ENCODE results near the gene ARHGEF17. TPM values are rescaled to one million over a fixed set of nuclear protein-coding genes. Genes with fewer than 3 reads are reported as not detected.

Gene ARHGEF17
- total and polyA plus RNA-seq, 4 donors = 2.6 to 12.6 (median 5.7) TPM

GRCh38 chr11:73411031-73411430 lies 103.0 kb downstream of the ARHGEF17 start:
- Histone ChIP-seq H3K27ac (ENCODE audit: low read depth in 1 of 2, low read length in 2 of 2) (no peak overlapping the region), H3K4me1 (ENCODE audit: control insufficient read depth in 4 of 4, insufficient read depth in 4 of 4, low read length in 3 of 4) (no peaks in the 10 kb centered on the region), H3K4me3 (ENCODE audit: low read depth in 1 of 3, low read length in 3 of 3) (no peak overlapping the region), H3K9me3 (ENCODE audit: control insufficient read depth in 4 of 4, low read length in 3 of 4) (no peaks in the 10 kb centered on the region), H3K9ac (ENCODE audit: low read depth in 1 of 2, low read length in 2 of 2) (no peak overlapping the region), H3K27me3 (ENCODE audit: control insufficient read depth in 4 of 4, insufficient read depth in 4 of 4, low read length in 3 of 4) (no peaks in the 10 kb centered on the region), H3K36me3 (ENCODE audit: control insufficient read depth in 4 of 4, insufficient read depth in 3 of 4, low read depth in 1 of 4, low read length in 3 of 4) (peaks cover 0 to 22% (median 12%) of the 10 kb centered on the region in 4 donors)
- no peak for DNase-seq (ENCODE audit: low spot score)
- TF ChIP-seq MAX (IDR thresholded peaks at IDR 0.05) = no peak
- no peak for TF ChIP-seq RAD21 (IDR thresholded peaks at IDR 0.05)
- no peak for TF ChIP-seq ZBTB33 (IDR thresholded peaks at IDR 0.05)
- TF ChIP-seq HNF4A (conservative IDR thresholded peaks at IDR 0.05) = no peak
- TF ChIP-seq HNF4G (IDR thresholded peaks at IDR 0.05) = no peak
- TF ChIP-seq, protein P1, sequence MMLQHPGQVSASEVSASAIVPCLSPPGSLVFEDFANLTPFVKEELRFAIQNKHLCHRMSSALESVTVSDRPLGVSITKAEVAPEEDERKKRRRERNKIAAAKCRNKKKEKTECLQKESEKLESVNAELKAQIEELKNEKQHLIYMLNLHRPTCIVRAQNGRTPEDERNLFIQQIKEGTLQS (IDR thresholded peaks at IDR 0.05) = no peak
- no peak for TF ChIP-seq NR2F2 (IDR thresholded peaks at IDR 0.05)
- TF ChIP-seq SP1 (IDR thresholded peaks at IDR 0.05) = no peak
- no peak for TF ChIP-seq FOXA2 (IDR thresholded peaks at IDR 0.05)
- no peak for TF ChIP-seq YY1 (IDR thresholded peaks at IDR 0.05)
- TF ChIP-seq JUND (IDR thresholded peaks at IDR 0.05) = no peak
- TF ChIP-seq GABPA (IDR thresholded peaks at IDR 0.05 in 1 of 2, conservative IDR thresholded peaks at IDR 0.05 in 1 of 2) = no peak
- no peak for TF ChIP-seq RXRA (IDR thresholded peaks at IDR 0.05)
- TF ChIP-seq FOXA1 (IDR thresholded peaks at IDR 0.05) = no peak
- 90% methylated on average over 2 of the region's 2 CpGs for WGBS

DNA sequence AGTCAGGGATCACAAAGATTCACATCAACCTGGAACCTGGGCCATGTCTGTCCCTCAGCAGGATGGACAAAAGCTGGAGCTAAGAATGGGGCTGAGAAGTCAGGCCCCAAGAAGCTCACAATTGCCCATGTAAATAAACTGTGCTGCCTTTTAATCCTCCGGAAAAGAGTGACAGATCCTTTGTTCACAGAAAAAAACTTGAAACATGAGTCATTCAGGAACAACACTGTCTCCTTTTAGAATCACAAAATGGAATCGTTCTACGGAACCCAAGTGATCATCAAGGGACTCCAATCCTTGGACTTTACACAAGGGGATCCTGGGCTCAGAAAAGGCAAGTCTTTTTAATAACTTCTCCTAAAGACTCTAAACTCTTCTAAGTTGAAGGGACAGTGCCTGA lies 104.2 kb downstream of the ARHGEF17 start:
- H3K4me3 ChIP-seq (ENCODE audit: low read depth in 1 of 3, low read length in 3 of 3) = no peak overlapping the region
- no peaks in the 10 kb centered on the region for H3K4me1 ChIP-seq (ENCODE audit: control insufficient read depth in 4 of 4, insufficient read depth in 4 of 4, low read length in 3 of 4)
- no peaks in the 10 kb centered on the region for H3K9me3 ChIP-seq (ENCODE audit: control insufficient read depth in 4 of 4, low read length in 3 of 4)
- TF ChIP-seq EGR1 (IDR thresholded peaks at IDR 0.05; ENCODE audit: low read depth in 2 of 2) = no peak
- no peak for TF ChIP-seq REST (IDR thresholded peaks at IDR 0.05)
- TF ChIP-seq RAD21 (IDR thresholded peaks at IDR 0.05) = no peak
- TF ChIP-seq GABPA (IDR thresholded peaks at IDR 0.05 in 1 of 2, conservative IDR thresholded peaks at IDR 0.05 in 1 of 2) = no peak
- no peak for TF ChIP-seq JUND (IDR thresholded peaks at IDR 0.05)
- TF ChIP-seq TAF1 (conservative IDR thresholded peaks at IDR 0.05) = no peak
- no peak for TF ChIP-seq HNF4G (IDR thresholded peaks at IDR 0.05)
- TF ChIP-seq, protein P1 (IDR thresholded peaks at IDR 0.05) = no peak
- no peak for TF ChIP-seq HNF4A (conservative IDR thresholded peaks at IDR 0.05)
- no peak for TF ChIP-seq SP1 (IDR thresholded peaks at IDR 0.05)
- no peak for TF ChIP-seq YY1 (IDR thresholded peaks at IDR 0.05)
- WGBS = 95% methylated on average over 3 of the region's 3 CpGs
- no peaks in the 10 kb centered on the region for H3K27me3 ChIP-seq (ENCODE audit: control insufficient read depth in 4 of 4, insufficient read depth in 4 of 4, low read length in 3 of 4)
- no peak overlapping the region for H3K27ac ChIP-seq (ENCODE audit: low read depth in 1 of 2, low read length in 2 of 2)
- no peak overlapping the region for H3K9ac ChIP-seq (ENCODE audit: low read depth in 1 of 2, low read length in 2 of 2)
- DNase-seq (ENCODE audit: low spot score) = no peak
- peaks cover 0 to 18% (median 5%) of the 10 kb centered on the region in 4 donors for H3K36me3 ChIP-seq (ENCODE audit: control insufficient read depth in 4 of 4, insufficient read depth in 3 of 4, low read depth in 1 of 4, low read length in 3 of 4)

Data from liver (tissue), 9 donors.